Measurements from ENCODE around the gene RRAS.

Gene RRAS

GRCh38 chr19:49592486-49593232 is 47.3 kb downstream of the RRAS start:
- in situ Hi-C loops (cut with MboI; ENCODE audit: low sequenced_read_pairs, unreplicated experiment): no loop called here
- no peak for TF ChIP-seq CTCF (IDR thresholded peaks at IDR 0.05; ENCODE audit: borderline replicate concordance, control extremely low read depth, extremely low read depth, insufficient read depth, missing control alignments)
- DNase-seq (ENCODE audit: low spot score): peak; percentile 47

- in situ Hi-C loops (cut with MboI; ENCODE audit: low sequenced_read_pairs, unreplicated experiment): no loop called here
- TF ChIP-seq CTCF (IDR thresholded peaks at IDR 0.05; ENCODE audit: borderline replicate concordance, control extremely low read depth, extremely low read depth, insufficient read depth, missing control alignments): no peak
- DNase-seq (ENCODE audit: low spot score): peak; percentile 39
Measured at GRCh38 chr19:49591731-49592485, 48.0 kb downstream of the RRAS start.

- no peak for TF ChIP-seq CTCF (IDR thresholded peaks at IDR 0.05; ENCODE audit: borderline replicate concordance, control extremely low read depth, extremely low read depth, insufficient read depth, missing control alignments)
- peak; percentile 88 for DNase-seq (ENCODE audit: low spot score)
- in situ Hi-C loops (cut with MboI; ENCODE audit: low sequenced_read_pairs, unreplicated experiment): no loop called here
Measured at GRCh38 chr19:49590971-49591730, 48.8 kb downstream of the RRAS start, which contains the start of gene PRR12. Gene PRR12, plus strand, starts transcription at chr19:49591182. Its CDS starts 473 bp downstream, at chr19:49591655.

GRCh38 chr19:49590071-49590970 is 49.6 kb downstream of the RRAS start:
- DNase-seq (ENCODE audit: low spot score): peak; percentile 96
- in situ Hi-C loops (cut with MboI; ENCODE audit: low sequenced_read_pairs, unreplicated experiment): no loop called here
- TF ChIP-seq CTCF (IDR thresholded peaks at IDR 0.05; ENCODE audit: borderline replicate concordance, control extremely low read depth, extremely low read depth, insufficient read depth, missing control alignments): no peak

DNA sequence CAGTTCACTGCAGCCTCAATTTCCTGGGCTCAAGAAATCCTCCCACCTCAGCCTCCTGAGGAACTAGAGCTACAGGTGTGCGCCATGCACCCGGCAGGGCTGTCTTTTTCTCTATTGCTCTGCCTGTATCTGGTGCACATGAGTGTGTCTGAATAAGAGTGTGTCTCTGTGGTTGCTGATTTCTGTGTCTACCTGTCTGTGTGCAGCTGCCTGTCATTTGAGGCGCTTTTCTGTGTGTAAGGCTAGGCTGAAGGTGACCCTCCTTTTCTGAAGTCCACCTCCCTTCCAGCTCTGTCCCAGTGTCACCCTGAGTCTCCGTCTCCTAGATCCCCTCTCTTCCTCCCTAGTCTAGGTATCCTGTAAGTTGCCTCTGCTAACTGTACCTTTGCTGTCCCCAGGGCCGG is 50.4 kb downstream of the RRAS start:
- TF ChIP-seq CTCF (IDR thresholded peaks at IDR 0.05; ENCODE audit: borderline replicate concordance, control extremely low read depth, extremely low read depth, insufficient read depth, missing control alignments): no peak
- no peak for DNase-seq (ENCODE audit: low spot score)
- in situ Hi-C loops (cut with MboI; ENCODE audit: low sequenced_read_pairs, unreplicated experiment): no loop called here
